Left lung (tissue), 10 donors: Measurements from ENCODE around the gene ACACA. TPM values are rescaled to one million over a fixed set of nuclear protein-coding genes. Genes with fewer than 3 reads are reported as not detected.

Experiments
- ATAC-seq: fragments of 200-7000 bp; cut with Tn5 transposase; one replicate; pipeline ENCODE4 v1.9.1; 2020; ENCODE audit warnings: moderate library complexity
- DNase-seq, 4 donors: peaks; one replicate each; pipeline ENCODE4 v3.0.0-alpha.2; 2013 to 2020
- H3K27ac ChIP-seq, 2 donors: fragments of 200-600 bp; sonication (generic) in 1 of 2; one replicate each; pipeline versions ENCODE4 v1.5.0 to v1.8.0; 2020 to 2021
- H3K27me3 ChIP-seq, 2 donors: fragments of 200-600 bp; sonication (generic) in 1 of 2; one replicate each; pipeline versions ENCODE4 v1.5.0 to v1.8.0; 2020 to 2021
- H3K36me3 ChIP-seq, 2 donors: fragments of 200-600 bp; sonication (generic) in 1 of 2; one replicate each; pipeline versions ENCODE4 v1.5.0 to v1.8.0; 2020 to 2021
- H3K4me1 ChIP-seq, 2 donors: fragments of 200-600 bp; one replicate each; pipeline ENCODE4 v1.8.0; 2021
- H3K4me3 ChIP-seq, 2 donors: fragments of 200-600 bp; sonication (generic) in 1 of 2; one replicate each; pipeline versions ENCODE4 v1.5.0 to v1.8.0; 2020 to 2021; ENCODE audit warnings: mild to moderate bottlenecking in 1 of 2
- H3K9me3 ChIP-seq, 2 donors: fragments of 200-600 bp; sonication (generic) in 1 of 2; one replicate each; pipeline versions ENCODE4 v1.5.0 to v1.8.0; 2020 to 2021
- intact Hi-C, 2 donors: fragments of 100-400 bp; cut with DNase I; formaldehyde crosslinking; loops; one replicate each; pipeline versions ENCODE4 v1.11.2 to v1.14.2; 2022
- polyA plus RNA-seq, 6 donors: library from polyadenylated mRNA; unstranded; fragments of 120-200 nt; gene quantifications; one replicate each; pipeline ENCODE4 v1.2.1, GENCODE V29; 2013; ENCODE audit not compliant: insufficient read length in 6 of 6
- total RNA-seq, 2 donors: library from RNA; stranded (reverse); fragmentation: NEBNext Ultra II Directional; extraction: Animal tissue kit (Norgen Biotek cat#: 25700); gene quantifications; one replicate each; pipeline ENCODE4 v1.2.1, GENCODE V29; 2021
- TF ChIP-seq, protein P1 (sequence below), 2 donors: fragments of 200-600 bp; sonication (generic) in 1 of 2; IDR thresholded peaks; one replicate each; pipeline versions ENCODE4 v1.5.0 to v1.8.0; 2021; ENCODE audit warnings: antibody characterized with exemption in 2 of 2
- donor health status: DM: no; HTN: yes; CAD: no.
- donor health status: DM: no; HTN: no; CAD: no.

Gene ACACA
- total and polyA plus RNA-seq, 8 donors, result 43.6 to 128 (median 53.3) TPM

DNA sequence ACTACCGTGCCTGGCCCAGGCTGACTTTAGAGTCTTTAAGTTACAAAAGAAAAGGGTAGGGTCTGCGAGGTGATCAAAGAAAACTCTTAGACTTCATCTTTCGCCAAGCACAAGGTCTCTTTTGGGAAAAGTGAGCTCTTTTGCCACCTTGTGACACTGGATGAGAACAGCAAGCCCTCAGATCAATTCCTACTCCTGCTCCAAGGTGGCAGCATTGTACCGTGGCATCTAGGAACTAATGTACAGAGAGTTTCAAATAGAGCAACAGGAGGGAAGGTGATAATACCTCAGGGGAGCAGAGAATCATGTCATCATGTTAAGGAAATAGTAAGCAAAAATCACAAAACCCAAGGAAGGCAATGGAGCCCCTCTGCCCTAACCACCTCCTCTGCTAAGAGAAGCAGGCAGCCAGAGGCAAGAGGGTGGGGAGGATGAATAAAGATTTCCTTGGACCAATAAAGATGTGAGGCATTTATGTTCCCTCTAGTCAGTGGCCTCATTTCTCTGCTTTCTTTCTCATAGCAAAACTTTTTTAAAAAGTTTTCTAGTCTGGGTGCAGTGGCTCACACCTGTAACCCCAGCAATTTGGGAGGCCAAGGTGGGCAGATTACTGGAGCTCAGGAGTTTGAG lies 33.0 kb downstream of the ACACA start:
- H3K27ac ChIP-seq, result no peak overlapping the region
- intact Hi-C loops, result no loop called here
- no peaks in the 10 kb centered on the region for H3K27me3 ChIP-seq

DNA sequence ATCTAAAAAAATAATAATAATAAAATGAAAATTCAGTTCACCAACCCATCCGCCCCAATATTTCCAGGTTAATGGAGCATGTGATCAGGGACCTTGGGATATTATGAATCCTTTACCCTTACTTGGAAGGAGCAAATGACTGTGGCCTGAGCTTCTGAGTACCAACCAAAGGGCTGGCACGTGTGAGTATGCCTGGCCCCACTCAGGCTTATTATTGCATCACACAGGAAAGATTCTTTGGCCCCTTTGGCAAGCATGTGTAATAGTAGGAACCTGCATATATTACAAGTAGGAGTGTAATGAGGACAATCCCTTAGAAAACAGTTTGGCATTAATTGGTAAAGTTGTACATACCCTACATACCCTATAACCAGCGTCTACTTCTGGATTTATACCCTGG lies 38.1 kb downstream of the ACACA start:
- H3K36me3 ChIP-seq, result no peaks in the 10 kb centered on the region
- no peak overlapping the region for H3K4me3 ChIP-seq
- DNase-seq, result no peak
- no peaks in the 10 kb centered on the region for H3K27me3 ChIP-seq
- peak; percentile 66 for ATAC-seq
- TF ChIP-seq, protein P1, sequence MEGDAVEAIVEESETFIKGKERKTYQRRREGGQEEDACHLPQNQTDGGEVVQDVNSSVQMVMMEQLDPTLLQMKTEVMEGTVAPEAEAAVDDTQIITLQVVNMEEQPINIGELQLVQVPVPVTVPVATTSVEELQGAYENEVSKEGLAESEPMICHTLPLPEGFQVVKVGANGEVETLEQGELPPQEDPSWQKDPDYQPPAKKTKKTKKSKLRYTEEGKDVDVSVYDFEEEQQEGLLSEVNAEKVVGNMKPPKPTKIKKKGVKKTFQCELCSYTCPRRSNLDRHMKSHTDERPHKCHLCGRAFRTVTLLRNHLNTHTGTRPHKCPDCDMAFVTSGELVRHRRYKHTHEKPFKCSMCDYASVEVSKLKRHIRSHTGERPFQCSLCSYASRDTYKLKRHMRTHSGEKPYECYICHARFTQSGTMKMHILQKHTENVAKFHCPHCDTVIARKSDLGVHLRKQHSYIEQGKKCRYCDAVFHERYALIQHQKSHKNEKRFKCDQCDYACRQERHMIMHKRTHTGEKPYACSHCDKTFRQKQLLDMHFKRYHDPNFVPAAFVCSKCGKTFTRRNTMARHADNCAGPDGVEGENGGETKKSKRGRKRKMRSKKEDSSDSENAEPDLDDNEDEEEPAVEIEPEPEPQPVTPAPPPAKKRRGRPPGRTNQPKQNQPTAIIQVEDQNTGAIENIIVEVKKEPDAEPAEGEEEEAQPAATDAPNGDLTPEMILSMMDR (IDR thresholded peaks at IDR 0.05), result no peak
- intact Hi-C loops, result no loop called here
- H3K9me3 ChIP-seq, result no peaks in the 10 kb centered on the region
- no peak overlapping the region for H3K27ac ChIP-seq
- no peaks in the 10 kb centered on the region for H3K4me1 ChIP-seq

More for the DNA sequence above, 33.0 kb downstream of the ACACA start:
- TF ChIP-seq, protein P1 (IDR thresholded peaks at IDR 0.05), result peak; percentile 78 to 94
- peak in 2 of 4 donors; percentile 59 to 84 for DNase-seq
- no peaks in the 10 kb centered on the region for H3K36me3 ChIP-seq
- H3K4me1 ChIP-seq, result no peaks in the 10 kb centered on the region
- H3K9me3 ChIP-seq, result no peaks in the 10 kb centered on the region
- peak; percentile 100 for ATAC-seq
- H3K4me3 ChIP-seq, result no peak overlapping the region

DNA sequence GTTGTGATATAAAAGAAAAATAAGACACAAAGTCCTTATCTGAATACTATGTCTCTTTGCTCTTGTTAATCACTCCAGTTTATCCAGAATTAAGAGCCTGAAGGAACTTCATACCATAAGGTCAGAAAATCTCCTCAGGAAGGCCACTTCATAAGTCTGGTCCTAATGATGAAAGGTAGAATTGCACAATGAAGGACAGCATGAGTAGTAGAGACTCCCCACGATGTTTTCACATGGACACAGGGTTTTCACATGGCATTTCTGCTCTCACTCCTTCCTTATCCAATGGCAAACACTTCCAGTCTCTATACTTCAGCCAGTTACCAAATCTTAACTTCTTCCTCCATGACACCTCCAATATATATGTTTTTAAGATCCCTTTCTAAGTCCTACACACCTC lies 41.0 kb downstream of the ACACA start:
- H3K4me3 ChIP-seq, result no peak overlapping the region

DNA sequence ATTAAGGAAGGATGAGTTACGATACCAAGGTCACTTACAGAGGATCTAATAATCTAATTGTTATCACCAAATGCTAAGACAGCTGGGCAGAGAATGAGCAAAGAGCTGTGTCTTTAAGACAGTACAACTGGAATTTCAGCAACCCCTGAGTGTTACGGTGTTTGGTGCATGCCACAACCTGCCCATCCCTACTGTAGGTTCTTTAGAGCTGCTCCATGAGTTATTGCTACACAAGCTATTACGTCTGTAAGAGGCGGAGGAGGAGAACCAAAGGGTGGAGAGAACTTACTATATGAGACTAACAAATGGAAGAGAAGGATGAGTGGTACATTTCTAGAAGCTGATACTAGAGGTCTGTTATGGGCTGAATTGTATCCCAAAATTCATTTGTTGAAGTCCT lies 45.1 kb downstream of the ACACA start:
- no peak for ATAC-seq
- TF ChIP-seq, protein P1 (IDR thresholded peaks at IDR 0.05), result no peak
- no peak for DNase-seq
- Histone ChIP-seq H3K4me1 (peaks cover 0 to 30% of the 10 kb centered on the region in 2 donors), H3K27me3 (no peaks in the 10 kb centered on the region), H3K36me3 (no peaks in the 10 kb centered on the region), H3K9me3 (no peaks in the 10 kb centered on the region), H3K4me3 (no peak overlapping the region), H3K27ac (no peak overlapping the region)
- intact Hi-C loops, result no loop called here

More for the DNA sequence above, 41.0 kb downstream of the ACACA start:
- H3K4me1 ChIP-seq, result no peaks in the 10 kb centered on the region
- no peaks in the 10 kb centered on the region for H3K9me3 ChIP-seq
- DNase-seq (no peak), ATAC-seq (no peak)
- no peaks in the 10 kb centered on the region for H3K36me3 ChIP-seq
- intact Hi-C loops, result no loop called here
- H3K27me3 ChIP-seq, result no peaks in the 10 kb centered on the region
- TF ChIP-seq, protein P1 (IDR thresholded peaks at IDR 0.05), result no peak
- H3K27ac ChIP-seq, result no peak overlapping the region

DNA sequence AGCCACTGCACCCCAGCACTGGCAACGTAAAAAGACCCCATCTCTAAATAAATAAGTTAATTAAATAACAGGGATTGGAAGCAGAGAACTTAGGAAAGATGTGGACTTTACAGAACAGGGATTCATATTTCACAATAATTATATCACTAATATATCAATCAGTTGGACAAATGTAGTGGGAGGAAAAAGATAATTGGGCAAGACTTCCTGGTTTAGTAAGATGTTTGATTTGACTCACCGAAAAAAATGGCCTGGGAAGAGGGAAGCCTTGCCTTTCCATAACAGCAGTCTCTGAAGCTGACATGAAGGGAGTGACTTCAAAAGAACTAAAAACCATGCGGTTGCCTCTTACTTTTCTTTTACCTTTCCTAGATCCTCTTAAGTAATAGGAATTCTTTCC lies 46.0 kb downstream of the ACACA start:
- Histone ChIP-seq H3K4me3 (no peak overlapping the region), H3K27me3 (no peaks in the 10 kb centered on the region), H3K9me3 (no peaks in the 10 kb centered on the region), H3K36me3 (no peaks in the 10 kb centered on the region), H3K27ac (peak overlapping the region in 1 of 2 donors; percentile 91), H3K4me1 (peaks cover 0 to 30% of the 10 kb centered on the region in 2 donors)
- DNase-seq (no peak), ATAC-seq (no peak)
- TF ChIP-seq, protein P1 (IDR thresholded peaks at IDR 0.05), result no peak
- intact Hi-C loops, result no loop called here
